Activated effector memory CD4-positive, alpha-beta T cell treated with anti-CD3 and anti-CD28 coated beads, Interleukin-2, amount 50 U/mL, for 16 hours (primary cell): ENCODE data around the gene TUBA4B.

ENCODE experiments used
- DNase-seq: peaks from one replicate; pipeline ENCODE4 v3.0.0-alpha.2; 2020

The TUBA4B gene

GRCh38 chr2:219218732-219219701 lies 34.0 kb upstream of the TUBA4B start, which contains the start of gene ABCB6:
Gene ABCB6 (minus strand): TSS chr2:219218958. CDS start chr2:219218673, 285 bp downstream.
- peak; percentile 96 for DNase-seq

GRCh38 chr2:219219784-219220532 lies 33.1 kb upstream of the TUBA4B start:
- no peak for DNase-seq

GRCh38 chr2:219220652-219221402 lies 32.2 kb upstream of the TUBA4B start:
- no peak for DNase-seq

- no peak for DNase-seq
Measured at GRCh38 chr2:219221957-219222518, 31.0 kb upstream of the TUBA4B start.

GRCh38 chr2:219223831-219224610 lies 29.0 kb upstream of the TUBA4B start:
- DNase-seq = no peak

- no peak for DNase-seq
Measured at GRCh38 chr2:219225350-219225749, 27.7 kb upstream of the TUBA4B start.

- DNase-seq = no peak
Measured at GRCh38 chr2:219228041-219228910, 24.8 kb upstream of the TUBA4B start.

- DNase-seq = no peak
Measured at GRCh38 chr2:219228911-219229304, 24.1 kb upstream of the TUBA4B start.

- DNase-seq = peak; percentile 100
Measured at GRCh38 chr2:219229305-219230058, 23.6 kb upstream of the TUBA4B start, which contains the start of the genes ANKZF1 and ATG9A. Gene ANKZF1 (plus strand): TSS chr2:219229806. CDS start chr2:219230258, 452 bp downstream. Gene ATG9A (minus strand): TSS chr2:219229636. CDS start chr2:219228024, 1,612 bp downstream.

- DNase-seq = peak; percentile 82
Measured at GRCh38 chr2:219230059-219230540, 22.9 kb upstream of the TUBA4B start.

GRCh38 chr2:219234331-219234730 lies 18.7 kb upstream of the TUBA4B start:
- no peak for DNase-seq

- no peak for DNase-seq
Measured at GRCh38 chr2:219243291-219243761, 9.7 kb upstream of the TUBA4B start.

- DNase-seq = no peak
Measured at GRCh38 chr2:219244789-219245147, 8.3 kb upstream of the TUBA4B start.

- DNase-seq = peak; percentile 97
Measured at GRCh38 chr2:219245148-219245898, 7.7 kb upstream of the TUBA4B start, which contains the start of the genes GLB1L and STK16. Gene GLB1L (minus strand): TSS chr2:219245444. CDS start chr2:219243573, 1,871 bp downstream. Gene STK16 (plus strand): TSS chr2:219245479. CDS start chr2:219246000, 521 bp downstream.

- DNase-seq = no peak
Measured at GRCh38 chr2:219245899-219246230, 7.2 kb upstream of the TUBA4B start.

- no peak for DNase-seq
Measured at GRCh38 chr2:219246559-219246958, 6.5 kb upstream of the TUBA4B start.

- DNase-seq = peak; percentile 86
Measured at GRCh38 chr2:219247678-219248642, 5.1 kb upstream of the TUBA4B start.
